Heart left ventricle (tissue), 13 donors: Measurements from ENCODE around the gene MRPL45.

ENCODE experiments used
- POLR2A ChIP-seq, 2 donors: fragments of 450-650 bp; IDR thresholded peaks; one replicate each; pipeline ENCODE4 v1.6.1; 2017; ENCODE audit warnings: antibody characterized with exemption in 2 of 2, mild to moderate bottlenecking in 2 of 2, moderate library complexity in 2 of 2
- TF ChIP-seq, protein P1 (sequence below), 12 donors: fragments of 200-600 bp; sonication (generic) in 4 of 12; IDR thresholded peaks; one replicate each; pipeline versions ENCODE4 v1.5.0 to v1.8.0; 2018 to 2022; ENCODE audit warnings: antibody characterized with exemption in 12 of 12, mild to moderate bottlenecking in 5 of 12
- donor health status: ischemic (EF 13 %, LVEDD 7.1; RV severe dilation, severe dysfunction).
- donor health status: DM: no; HTN: yes; CAD: no.
- donor health status: DM: no; HTN: no; CAD: no.
- donor health status: ischemic (EF 25% LVEDD 6.9; RV normal size, moderate dysfunction).
- donor health status: ischemic (EF 25% LVEDD 5.7; RV mildly dilated, moderate dysfunction).
- donor health status: ischemic (EF 35%, LVEDD 5.7; RV mildly dilated, moderate dysfunction).
- donor health status: nonischemic (EF 11% LVEDD 7.7; RV severe dilation, severe dysfunction).
- donor health status: DM: yes; HTN: yes; CAD: no.
- donor health status: PGD.
- donor health status: ischemic (EF 29% LVEDD 5.4; RV normal size, mild dysfunction).
- donor health status: nonischemic (EF 23%, LVEDD 6.1; RV moderate dilation, normal function).

DNA sequence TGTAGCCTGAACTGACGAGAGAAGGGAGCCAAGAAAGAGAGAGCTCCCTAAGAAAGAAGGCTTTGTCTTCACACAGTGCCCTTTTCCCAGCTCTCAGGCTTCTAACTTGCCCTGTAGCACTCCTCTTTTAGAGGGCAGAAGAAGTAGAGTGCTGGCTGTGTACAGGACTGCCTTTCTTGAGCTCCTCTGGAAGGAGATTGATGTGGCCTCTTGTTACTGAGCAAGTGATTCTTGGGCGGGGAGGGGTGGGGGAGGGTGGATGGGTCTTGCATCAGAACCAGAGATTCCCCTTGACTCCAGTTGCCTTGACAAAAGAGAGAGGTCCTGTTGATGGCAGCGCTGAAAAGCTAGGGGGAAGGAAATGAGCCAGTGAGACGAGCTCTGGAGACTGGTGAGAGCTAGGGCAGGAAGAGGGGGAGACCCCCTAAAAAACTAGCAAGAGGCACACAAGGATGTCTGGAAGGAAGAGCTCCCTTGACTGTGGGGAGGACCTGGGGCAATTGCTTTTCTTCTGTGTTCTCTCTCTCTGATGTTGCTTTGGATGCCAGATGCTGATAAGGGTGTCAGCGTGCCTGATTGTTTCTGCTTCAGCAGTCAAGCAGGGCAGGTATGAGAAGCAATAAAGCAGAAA, 28.4 kb downstream of the MRPL45 start:
- TF ChIP-seq, protein P1, sequence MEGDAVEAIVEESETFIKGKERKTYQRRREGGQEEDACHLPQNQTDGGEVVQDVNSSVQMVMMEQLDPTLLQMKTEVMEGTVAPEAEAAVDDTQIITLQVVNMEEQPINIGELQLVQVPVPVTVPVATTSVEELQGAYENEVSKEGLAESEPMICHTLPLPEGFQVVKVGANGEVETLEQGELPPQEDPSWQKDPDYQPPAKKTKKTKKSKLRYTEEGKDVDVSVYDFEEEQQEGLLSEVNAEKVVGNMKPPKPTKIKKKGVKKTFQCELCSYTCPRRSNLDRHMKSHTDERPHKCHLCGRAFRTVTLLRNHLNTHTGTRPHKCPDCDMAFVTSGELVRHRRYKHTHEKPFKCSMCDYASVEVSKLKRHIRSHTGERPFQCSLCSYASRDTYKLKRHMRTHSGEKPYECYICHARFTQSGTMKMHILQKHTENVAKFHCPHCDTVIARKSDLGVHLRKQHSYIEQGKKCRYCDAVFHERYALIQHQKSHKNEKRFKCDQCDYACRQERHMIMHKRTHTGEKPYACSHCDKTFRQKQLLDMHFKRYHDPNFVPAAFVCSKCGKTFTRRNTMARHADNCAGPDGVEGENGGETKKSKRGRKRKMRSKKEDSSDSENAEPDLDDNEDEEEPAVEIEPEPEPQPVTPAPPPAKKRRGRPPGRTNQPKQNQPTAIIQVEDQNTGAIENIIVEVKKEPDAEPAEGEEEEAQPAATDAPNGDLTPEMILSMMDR (IDR thresholded peaks at IDR 0.05): no peak
- TF ChIP-seq POLR2A (IDR thresholded peaks at IDR 0.05): no peak
